ENCODE data around the gene RAB22A. TPM values are rescaled to one million over a fixed set of nuclear protein-coding genes. Genes with fewer than 3 reads are reported as not detected.

The RAB22A gene
- total RNA-seq, 1 donor from 2014 or later, result 7.9 TPM

DNA sequence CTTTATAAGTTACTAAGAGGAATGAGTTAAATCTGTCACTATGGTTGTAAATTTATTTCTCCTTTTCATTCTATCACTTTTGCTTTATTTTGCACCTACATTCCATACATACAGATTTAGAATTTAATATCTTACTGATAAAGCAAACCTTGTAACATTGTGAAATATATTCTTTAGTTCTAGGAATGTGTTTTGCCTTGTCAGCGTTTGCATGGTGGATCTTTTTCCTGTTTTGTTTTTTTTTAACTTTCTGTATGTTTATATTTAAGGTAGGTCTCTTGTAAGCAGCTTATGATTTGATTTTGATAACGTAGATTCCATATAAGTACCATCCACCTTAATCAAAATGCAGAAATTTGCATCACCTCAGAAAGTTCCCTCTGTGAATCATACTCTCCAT, 16.4 kb downstream of the RAB22A start:
- Mint-ChIP-seq H3K36me3 (peaks cover 5% of the 10 kb centered on the region), H3K27ac (no peak overlapping the region), H3K9me3 (no peaks in the 10 kb centered on the region), H3K4me1 (peaks cover 6% of the 10 kb centered on the region), H3K4me3 (no peak overlapping the region), H3K27me3 (ENCODE audit: insufficient read depth, low read depth) (no peaks in the 10 kb centered on the region)
- Histone ChIP-seq H3K27ac (no peak overlapping the region), H3K4me1 (peaks cover 6% of the 10 kb centered on the region), H3F3A (ENCODE audit: low read depth) (no peaks in the 10 kb centered on the region), H3K27me3 (no peaks in the 10 kb centered on the region), H3K4me3 (no peak overlapping the region), H3K36me3 (no peaks in the 10 kb centered on the region), H3K4me2 (no peak overlapping the region), H3K9ac (no peak overlapping the region), H2AFZ (replicated peaks) (no peak overlapping the region), H4K20me1 (ENCODE audit: low read depth) (peaks cover 14% of the 10 kb centered on the region), H3K79me2 (ENCODE audit: low read depth) (peaks cover 66% of the 10 kb centered on the region), H3K9me3 (ENCODE audit: low read depth) (no peaks in the 10 kb centered on the region)
- no peak for DNase-seq (ENCODE audit: low spot score)
- TF ChIP-seq EZH2 (IDR thresholded peaks at IDR 0.05), result no peak
- TF ChIP-seq, protein P1, sequence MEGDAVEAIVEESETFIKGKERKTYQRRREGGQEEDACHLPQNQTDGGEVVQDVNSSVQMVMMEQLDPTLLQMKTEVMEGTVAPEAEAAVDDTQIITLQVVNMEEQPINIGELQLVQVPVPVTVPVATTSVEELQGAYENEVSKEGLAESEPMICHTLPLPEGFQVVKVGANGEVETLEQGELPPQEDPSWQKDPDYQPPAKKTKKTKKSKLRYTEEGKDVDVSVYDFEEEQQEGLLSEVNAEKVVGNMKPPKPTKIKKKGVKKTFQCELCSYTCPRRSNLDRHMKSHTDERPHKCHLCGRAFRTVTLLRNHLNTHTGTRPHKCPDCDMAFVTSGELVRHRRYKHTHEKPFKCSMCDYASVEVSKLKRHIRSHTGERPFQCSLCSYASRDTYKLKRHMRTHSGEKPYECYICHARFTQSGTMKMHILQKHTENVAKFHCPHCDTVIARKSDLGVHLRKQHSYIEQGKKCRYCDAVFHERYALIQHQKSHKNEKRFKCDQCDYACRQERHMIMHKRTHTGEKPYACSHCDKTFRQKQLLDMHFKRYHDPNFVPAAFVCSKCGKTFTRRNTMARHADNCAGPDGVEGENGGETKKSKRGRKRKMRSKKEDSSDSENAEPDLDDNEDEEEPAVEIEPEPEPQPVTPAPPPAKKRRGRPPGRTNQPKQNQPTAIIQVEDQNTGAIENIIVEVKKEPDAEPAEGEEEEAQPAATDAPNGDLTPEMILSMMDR (IDR thresholded peaks at IDR 0.05), result no peak
- TF ChIP-seq EZH2phosphoT487 (IDR thresholded peaks at IDR 0.05), result no peak

DNA sequence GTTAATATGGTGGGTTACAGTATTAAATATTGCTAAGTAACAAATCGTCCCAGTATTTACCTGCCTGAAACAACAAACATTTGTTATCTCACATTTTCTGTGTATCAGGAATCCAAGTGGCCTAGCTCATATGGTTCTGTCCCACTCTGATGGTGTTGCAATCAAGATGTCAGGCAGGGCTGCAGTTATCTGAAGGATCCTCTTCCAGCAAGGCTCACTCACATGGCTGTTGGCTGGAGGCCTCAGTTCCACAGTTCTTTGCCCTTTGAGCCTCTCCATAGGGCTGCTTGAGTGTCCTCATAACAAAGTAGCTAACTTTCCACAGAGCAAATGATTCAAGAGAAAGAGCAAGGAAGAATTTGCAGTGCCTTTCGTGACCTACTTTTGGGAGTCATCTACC, 17.7 kb downstream of the RAB22A start:
- H3K9me3 ChIP-seq (ENCODE audit: low read depth), result no peaks in the 10 kb centered on the region
- peaks cover 8% of the 10 kb centered on the region for H4K20me1 ChIP-seq (ENCODE audit: low read depth)
- Mint-ChIP-seq H3K36me3 (peaks cover 3% of the 10 kb centered on the region), H3K4me3 (no peak overlapping the region), H3K9me3 (no peaks in the 10 kb centered on the region), H3K27me3 (ENCODE audit: insufficient read depth, low read depth) (no peaks in the 10 kb centered on the region), H3K4me1 (peaks cover under 1% of the 10 kb centered on the region), H3K27ac (no peak overlapping the region)
- no peaks in the 10 kb centered on the region for H3F3A ChIP-seq (ENCODE audit: low read depth)
- H3K79me2 ChIP-seq (ENCODE audit: low read depth), result peaks cover 56% of the 10 kb centered on the region
- no peak overlapping the region for H3K27ac ChIP-seq
- no peak overlapping the region for H2AFZ ChIP-seq (replicated peaks)
- no peaks in the 10 kb centered on the region for H3K27me3 ChIP-seq
- no peak for TF ChIP-seq EZH2 (IDR thresholded peaks at IDR 0.05)
- no peak overlapping the region for H3K4me2 ChIP-seq
- H3K4me3 ChIP-seq, result no peak overlapping the region
- H3K36me3 ChIP-seq, result no peaks in the 10 kb centered on the region
- H3K9ac ChIP-seq, result no peak overlapping the region
- peaks cover under 1% of the 10 kb centered on the region for H3K4me1 ChIP-seq
- no peak for DNase-seq (ENCODE audit: low spot score)

DNA sequence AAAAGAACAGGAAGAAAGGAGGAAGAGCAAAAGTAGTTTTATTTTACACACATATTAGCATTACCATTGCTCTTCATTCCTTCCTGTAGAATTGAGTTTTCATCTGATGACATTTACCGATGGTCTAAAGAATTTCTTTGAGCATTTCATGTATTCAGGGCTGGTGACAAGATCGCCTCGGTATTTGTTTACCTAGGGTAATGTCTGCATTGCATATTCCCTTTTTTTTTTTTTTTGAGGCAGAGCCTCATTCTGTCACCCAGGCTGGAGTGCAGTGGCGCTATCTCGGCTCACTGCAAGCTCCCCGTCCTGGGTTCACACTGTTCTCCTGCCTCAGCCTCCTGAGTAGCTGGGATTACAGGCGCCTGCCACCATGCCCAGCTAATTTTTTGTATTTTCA, 19.3 kb downstream of the RAB22A start:
- no peak for DNase-seq (ENCODE audit: low spot score)
- no peak overlapping the region for H3K27ac Mint-ChIP-seq
- Histone ChIP-seq H3K9ac (no peak overlapping the region), H4K20me1 (ENCODE audit: low read depth) (peaks cover 4% of the 10 kb centered on the region), H3K27ac (no peak overlapping the region), H3F3A (ENCODE audit: low read depth) (no peaks in the 10 kb centered on the region), H3K79me2 (ENCODE audit: low read depth) (peaks cover 40% of the 10 kb centered on the region), H3K4me1 (no peaks in the 10 kb centered on the region), H3K9me3 (ENCODE audit: low read depth) (no peaks in the 10 kb centered on the region), H3K36me3 (no peaks in the 10 kb centered on the region), H3K4me2 (no peak overlapping the region), H3K27me3 (no peaks in the 10 kb centered on the region), H3K4me3 (no peak overlapping the region), H2AFZ (replicated peaks) (no peak overlapping the region)
- TF ChIP-seq, protein P1 (IDR thresholded peaks at IDR 0.05), result no peak
- TF ChIP-seq EZH2phosphoT487 (IDR thresholded peaks at IDR 0.05), result no peak
- no peak for TF ChIP-seq EZH2 (IDR thresholded peaks at IDR 0.05)
- no peaks in the 10 kb centered on the region for H3K4me1 Mint-ChIP-seq
- H3K27me3 Mint-ChIP-seq (ENCODE audit: insufficient read depth, low read depth), result no peaks in the 10 kb centered on the region
- H3K36me3 Mint-ChIP-seq, result peaks cover 6% of the 10 kb centered on the region
- no peaks in the 10 kb centered on the region for H3K9me3 Mint-ChIP-seq
- no peak overlapping the region for H3K4me3 Mint-ChIP-seq

DNA sequence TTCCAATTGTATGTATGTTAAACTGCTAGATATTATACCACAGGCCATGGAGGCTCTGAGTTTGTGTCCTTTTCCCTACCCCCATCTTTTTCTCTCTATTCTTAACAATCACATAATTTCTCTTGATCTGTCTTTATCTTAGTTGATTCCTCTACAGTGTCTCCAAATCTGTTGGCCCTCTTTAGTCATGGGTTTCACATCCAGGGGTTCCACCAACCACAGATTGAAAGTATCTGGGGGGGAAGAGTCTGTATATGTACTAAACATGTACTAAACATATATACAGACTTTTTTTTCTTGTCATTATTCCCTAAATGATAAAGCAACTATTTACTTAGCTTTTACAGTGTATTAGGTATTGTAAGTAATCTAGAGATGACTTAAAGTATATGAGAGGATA, 20.2 kb downstream of the RAB22A start:
- peaks cover 6% of the 10 kb centered on the region for H3K36me3 Mint-ChIP-seq
- H4K20me1 ChIP-seq (ENCODE audit: low read depth), result peaks cover 4% of the 10 kb centered on the region
- H3K27me3 ChIP-seq, result no peaks in the 10 kb centered on the region
- H3K9ac ChIP-seq, result no peak overlapping the region
- no peak overlapping the region for H3K4me3 Mint-ChIP-seq
- H3K4me2 ChIP-seq, result no peak overlapping the region
- no peaks in the 10 kb centered on the region for H3K4me1 ChIP-seq
- H3K27me3 Mint-ChIP-seq (ENCODE audit: insufficient read depth, low read depth), result no peaks in the 10 kb centered on the region
- H3K27ac Mint-ChIP-seq, result no peak overlapping the region
- H3F3A ChIP-seq (ENCODE audit: low read depth), result no peaks in the 10 kb centered on the region
- H3K79me2 ChIP-seq (ENCODE audit: low read depth), result peaks cover 36% of the 10 kb centered on the region
- no peak for TF ChIP-seq EZH2 (IDR thresholded peaks at IDR 0.05)
- TF ChIP-seq, protein P1 (IDR thresholded peaks at IDR 0.05), result no peak
- no peak for TF ChIP-seq EZH2phosphoT487 (IDR thresholded peaks at IDR 0.05)
- H3K4me3 ChIP-seq, result no peak overlapping the region
- H3K9me3 Mint-ChIP-seq, result no peaks in the 10 kb centered on the region
- DNase-seq (ENCODE audit: low spot score), result no peak
- H3K9me3 ChIP-seq (ENCODE audit: low read depth), result no peaks in the 10 kb centered on the region
- H3K36me3 ChIP-seq, result no peaks in the 10 kb centered on the region
- no peak overlapping the region for H2AFZ ChIP-seq (replicated peaks)
- no peak overlapping the region for H3K27ac ChIP-seq
- no peaks in the 10 kb centered on the region for H3K4me1 Mint-ChIP-seq
